GM12892 (cell line): Measurements from ENCODE around the gene NOVA1.

ENCODE experiments used
- DNase-seq: peaks from one replicate; pipeline ENCODE4 v3.0.0; 2011; ENCODE audit not compliant: insufficient read length
- FAIRE-seq: peaks from 2 replicates; lab custom pipeline; 2011; peaks lifted over from hg19 to GRCh38; lab: Jason Lieb, UNC
- POLR2A ChIP-seq: IDR thresholded peaks from 2 replicates; pipeline ENCODE4 v1.6.1; 2011; ENCODE audit warnings: low read depth, low read length, control low read depth
- POLR2AphosphoS5 ChIP-seq: IDR thresholded peaks from 2 replicates; pipeline ENCODE4 v1.6.1; 2011; ENCODE audit warnings: low read depth, low read length, control low read depth
- TAF1 ChIP-seq: IDR thresholded peaks from 2 replicates; pipeline ENCODE4 v1.6.1; 2011; ENCODE audit warnings: low read depth, mild to moderate bottlenecking, control low read depth, low read length, borderline replicate concordance

NOVA1 gene

DNA sequence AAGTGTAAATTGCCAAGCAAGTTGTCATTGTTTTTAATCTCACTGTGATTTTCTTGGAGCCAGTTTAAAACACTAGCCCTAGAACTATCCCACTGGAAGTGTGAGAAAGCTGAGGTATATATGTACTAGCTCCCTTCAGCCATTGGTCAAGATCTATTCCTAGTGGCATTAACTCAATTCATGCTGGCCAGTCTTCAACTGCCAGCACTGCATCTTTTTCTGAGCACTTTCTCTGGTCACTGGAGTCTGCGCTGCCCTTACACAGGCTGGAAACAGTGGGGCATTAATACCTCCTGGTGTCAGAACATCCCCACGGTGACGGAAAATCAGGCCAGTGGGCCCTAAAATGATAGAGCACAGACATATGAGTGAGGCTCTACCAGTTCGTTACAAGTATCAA lies 4.0 kb upstream of the NOVA1 start:
- DNase-seq, result no peak

DNA sequence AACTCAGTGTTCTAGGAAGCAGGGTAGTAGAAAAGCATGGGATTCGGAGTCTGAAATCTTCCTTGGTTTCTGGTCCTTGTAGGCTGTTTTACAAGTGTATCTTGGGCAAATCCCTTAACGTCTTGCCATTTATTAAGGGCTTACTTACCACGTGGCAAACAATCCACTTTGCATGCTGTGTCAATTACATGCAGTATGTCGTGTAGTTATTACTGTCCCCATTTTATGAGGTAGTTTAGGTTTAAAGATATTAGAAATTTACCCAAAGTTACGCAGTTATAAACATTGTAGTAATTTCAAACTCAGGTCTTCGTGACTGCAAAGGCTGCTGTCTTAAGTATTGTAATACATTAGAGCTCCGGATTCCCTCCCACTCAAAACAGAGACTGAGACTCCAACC lies 1.5 kb upstream of the NOVA1 start:
- DNase-seq (no peak), FAIRE-seq (no peak)
- no peak for TF ChIP-seq TAF1
- no peak for TF ChIP-seq POLR2AphosphoS5
- no peak for TF ChIP-seq POLR2A

More for the DNA sequence above, 4.0 kb upstream of the NOVA1 start:
- TF ChIP-seq TAF1, result no peak
- no peak for FAIRE-seq

DNA sequence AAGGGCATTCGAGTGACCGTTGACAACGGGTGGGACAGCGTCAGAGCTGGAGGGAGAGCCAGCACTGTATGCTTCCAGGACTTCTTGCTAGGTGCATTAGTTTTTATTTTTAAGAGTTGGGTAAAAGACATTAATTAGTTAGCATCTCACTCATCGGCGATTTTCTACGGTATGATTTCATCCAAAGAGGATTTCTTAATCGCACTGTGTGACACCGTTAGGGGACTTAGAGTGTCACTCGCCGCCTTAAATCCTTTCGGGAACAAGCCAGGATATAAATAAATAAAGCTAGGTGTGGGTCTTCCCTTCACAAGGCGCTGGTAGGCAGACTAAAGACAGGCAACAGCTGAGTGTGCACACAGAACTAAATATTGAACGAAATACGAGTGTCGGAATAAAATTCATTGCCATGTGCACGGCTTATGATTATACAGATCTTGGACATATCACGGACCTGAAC lies 869 bp upstream of the NOVA1 start:
- FAIRE-seq (no peak), DNase-seq (no peak)
- no peak for TF ChIP-seq POLR2AphosphoS5
- TF ChIP-seq TAF1, result no peak
- TF ChIP-seq POLR2A, result no peak

DNA sequence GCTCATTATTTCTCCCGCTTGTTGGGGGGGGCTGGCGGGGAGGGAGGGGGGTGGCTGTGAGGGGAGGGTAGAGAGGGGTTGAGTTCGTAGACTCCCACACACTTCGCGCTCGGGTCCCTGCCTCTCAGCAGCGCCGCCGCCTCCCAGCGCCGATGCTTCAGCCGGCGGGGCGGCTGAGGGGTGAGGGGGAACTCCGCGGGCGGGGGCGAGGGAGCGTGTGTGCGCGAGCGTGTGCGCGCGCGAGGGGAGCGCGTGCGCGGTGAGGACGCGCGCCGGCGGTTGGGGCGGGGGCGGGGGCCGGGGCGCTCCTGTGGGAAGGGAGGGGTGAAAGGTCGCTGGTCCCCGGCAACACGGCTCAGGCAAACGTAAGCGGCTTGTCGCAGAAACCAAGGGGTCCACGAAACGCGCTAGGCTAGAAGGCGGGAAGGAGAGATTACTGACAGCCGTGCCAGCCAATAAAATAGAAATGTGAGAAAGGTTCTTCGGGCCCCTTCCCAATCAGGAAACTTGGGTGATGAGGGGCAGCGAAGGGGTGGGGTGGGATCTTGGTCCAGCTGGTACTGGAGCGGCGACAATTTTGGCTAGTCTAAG lies 343 bp upstream of the NOVA1 start:
- DNase-seq (no peak), FAIRE-seq (no peak)
- TF ChIP-seq POLR2A (no peak), TAF1 (no peak), POLR2AphosphoS5 (no peak)

- FAIRE-seq (no peak), DNase-seq (no peak)
- TF ChIP-seq TAF1, result no peak
- TF ChIP-seq POLR2AphosphoS5, result no peak
- no peak for TF ChIP-seq POLR2A
These were observed 703 bp downstream of the NOVA1 start for GRCh38 chr14:26597071-26597588.

GRCh38 chr14:26596543-26597061 lies 1.2 kb downstream of the NOVA1 start:
- FAIRE-seq (no peak), DNase-seq (no peak)
- TF ChIP-seq TAF1, result no peak
- TF ChIP-seq POLR2A, result no peak
- no peak for TF ChIP-seq POLR2AphosphoS5

GRCh38 chr14:26595926-26596542 lies 1.8 kb downstream of the NOVA1 start:
- DNase-seq (no peak), FAIRE-seq (no peak)
- TF ChIP-seq POLR2AphosphoS5 (no peak), TAF1 (no peak)

DNA sequence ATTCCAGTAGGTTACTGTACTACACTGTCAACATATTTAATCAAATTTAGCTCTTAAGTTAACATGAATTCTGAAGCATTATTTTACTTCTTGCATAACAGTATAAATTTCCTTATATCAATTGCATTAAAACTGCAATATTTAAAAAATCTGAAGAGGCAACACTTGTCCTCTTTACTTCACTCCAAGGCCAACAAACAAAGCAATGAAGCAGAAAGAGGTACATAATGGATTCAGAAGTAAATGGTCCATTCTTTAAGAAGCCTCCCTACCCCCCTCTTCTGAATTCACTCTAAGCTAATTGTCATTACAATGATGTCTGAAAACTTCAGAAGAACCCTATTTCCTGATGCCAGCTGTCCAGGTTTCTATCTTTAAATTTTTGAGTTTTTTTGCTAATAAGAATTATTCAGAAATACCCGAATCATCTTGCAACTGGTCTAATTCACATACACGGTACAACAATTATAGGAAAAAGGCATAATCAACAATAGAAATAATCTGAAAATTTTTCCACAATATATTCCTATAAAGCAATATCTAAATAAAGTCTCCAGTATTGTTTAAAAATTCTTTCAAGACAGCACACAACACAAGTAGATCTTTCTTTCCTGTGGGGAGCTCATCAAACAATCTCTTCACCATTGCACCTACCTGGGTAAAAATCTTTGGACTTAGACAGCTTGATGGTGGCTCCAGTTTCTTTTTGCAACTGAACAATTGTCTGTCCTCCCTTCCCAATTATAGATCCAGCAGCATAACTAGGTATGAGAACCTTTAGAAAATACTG lies 2.9 kb downstream of the NOVA1 start:
- FAIRE-seq (no peak), DNase-seq (no peak)
- no peak for TF ChIP-seq POLR2AphosphoS5
- no peak for TF ChIP-seq POLR2A
- TF ChIP-seq TAF1, result no peak

DNA sequence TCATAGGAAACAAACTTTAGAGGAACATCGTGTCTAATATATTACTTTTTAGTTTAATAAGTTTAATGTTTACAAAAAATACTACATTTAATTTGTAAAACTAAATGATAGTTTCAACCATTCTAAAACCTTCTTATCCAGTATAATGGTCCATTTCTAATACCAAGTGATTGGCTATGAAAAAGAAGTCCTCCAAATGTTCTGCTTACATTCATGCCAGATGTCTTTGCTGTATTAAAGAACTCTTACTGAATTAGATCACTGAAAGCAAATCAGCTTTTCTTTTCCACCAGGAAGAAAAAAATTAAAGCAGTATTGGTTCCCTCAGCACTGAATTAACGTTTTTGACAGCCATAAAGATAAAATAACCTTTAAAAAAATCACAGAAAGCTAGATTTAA lies 3.7 kb downstream of the NOVA1 start:
- TF ChIP-seq TAF1, result no peak
- TF ChIP-seq POLR2A, result no peak
- TF ChIP-seq POLR2AphosphoS5, result no peak
- DNase-seq (no peak), FAIRE-seq (no peak)

DNA sequence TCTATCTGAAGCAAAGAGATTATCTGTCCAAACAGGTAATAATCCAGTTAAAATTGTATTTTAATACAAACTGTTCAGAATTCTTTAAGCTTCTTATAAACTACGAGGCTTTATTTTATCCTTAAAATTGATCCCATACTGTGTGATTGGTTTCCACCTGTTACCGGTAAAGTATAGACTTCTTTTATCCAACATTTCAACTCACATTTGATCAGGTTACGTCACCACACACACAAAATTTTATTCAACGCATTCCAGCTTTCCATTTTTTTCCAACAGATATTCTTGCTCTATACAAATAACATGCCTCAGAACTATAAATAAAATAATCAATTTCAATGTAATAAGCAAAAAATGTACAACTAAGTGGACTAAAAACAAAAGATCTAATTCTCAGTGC lies 4.5 kb downstream of the NOVA1 start:
- FAIRE-seq, result no peak
- no peak for DNase-seq
- no peak for TF ChIP-seq POLR2AphosphoS5
- no peak for TF ChIP-seq POLR2A
- TF ChIP-seq TAF1, result no peak

DNA sequence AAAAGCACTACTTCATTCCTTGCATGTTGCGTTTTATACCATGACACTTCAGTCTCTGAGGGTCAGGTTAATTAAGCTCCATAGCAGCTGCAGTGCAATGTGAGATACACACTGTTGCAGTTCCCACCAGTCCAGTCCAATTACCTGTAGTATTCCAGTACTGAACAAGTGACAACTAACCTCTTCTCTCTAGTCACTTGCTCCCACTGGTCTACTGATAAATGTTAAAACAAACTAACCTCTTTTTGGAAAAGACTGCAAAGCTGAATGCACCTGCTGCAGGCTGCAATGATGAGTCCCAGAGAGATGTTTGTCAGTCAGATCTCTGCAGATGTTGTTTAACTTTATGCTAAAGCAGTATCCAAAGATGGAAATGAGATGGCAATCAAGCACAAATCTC lies 7.9 kb downstream of the NOVA1 start:
- no peak for TF ChIP-seq POLR2AphosphoS5
- no peak for TF ChIP-seq TAF1
- no peak for TF ChIP-seq POLR2A
- DNase-seq (no peak), FAIRE-seq (no peak)
